ENCODE data around the gene SLC12A9.
"Not testable (repeated sequence)": the region's sequence is repeated elsewhere in the genome, so short reads cannot be mapped to it uniquely, and the experiment has no call there.

The SLC12A9 gene

GRCh38 chr7:100808354-100808875 is 44.1 kb upstream of the SLC12A9 start:
- no peak for TF ChIP-seq CTCF (IDR thresholded peaks at IDR 0.05; ENCODE audit: low read depth, low read length)
- no peak overlapping the region for H3K4me3 ChIP-seq (ENCODE audit: low read depth, low read length)

- H3K4me3 ChIP-seq (ENCODE audit: low read depth, low read length), result no peak overlapping the region
- TF ChIP-seq CTCF (IDR thresholded peaks at IDR 0.05; ENCODE audit: low read depth, low read length), result no peak
Observed at GRCh38 chr7:100811480-100811879, 41.0 kb upstream of the SLC12A9 start.

GRCh38 chr7:100812729-100813128 is 39.8 kb upstream of the SLC12A9 start:
- no peak for TF ChIP-seq CTCF (IDR thresholded peaks at IDR 0.05; ENCODE audit: low read depth, low read length)
- H3K4me3 ChIP-seq (ENCODE audit: low read depth, low read length), result no peak overlapping the region

- not testable (repeated sequence) for H3K4me3 ChIP-seq (ENCODE audit: low read depth, low read length)
Observed at GRCh38 chr7:100816515-100816914, 36.0 kb upstream of the SLC12A9 start.

GRCh38 chr7:100817097-100817496 is 35.4 kb upstream of the SLC12A9 start:
- no peak overlapping the region for H3K4me3 ChIP-seq (ENCODE audit: low read depth, low read length)
- no peak for TF ChIP-seq CTCF (IDR thresholded peaks at IDR 0.05; ENCODE audit: low read depth, low read length)

GRCh38 chr7:100818366-100818765 is 34.1 kb upstream of the SLC12A9 start:
- no peak overlapping the region for H3K4me3 ChIP-seq (ENCODE audit: low read depth, low read length)
- no peak for TF ChIP-seq CTCF (IDR thresholded peaks at IDR 0.05; ENCODE audit: low read depth, low read length)

GRCh38 chr7:100818825-100819224 is 33.7 kb upstream of the SLC12A9 start:
- H3K4me3 ChIP-seq (ENCODE audit: low read depth, low read length), result no peak overlapping the region
- TF ChIP-seq CTCF (IDR thresholded peaks at IDR 0.05; ENCODE audit: low read depth, low read length), result no peak

GRCh38 chr7:100819586-100819985 is 32.9 kb upstream of the SLC12A9 start:
- no peak overlapping the region for H3K4me3 ChIP-seq (ENCODE audit: low read depth, low read length)
- no peak for TF ChIP-seq CTCF (IDR thresholded peaks at IDR 0.05; ENCODE audit: low read depth, low read length)
